Right ventricle myocardium inferior (tissue), 1 donor: Measurements from ENCODE around the gene KMT2B. TPM values are rescaled to one million over a fixed set of nuclear protein-coding genes. Genes with fewer than 3 reads are reported as not detected.
"Not testable (repeated sequence)": the region's sequence is repeated elsewhere in the genome, so short reads cannot be mapped to it uniquely, and the experiment has no call there.

Experiments
- ATAC-seq: fragments of 200-7000 bp; cut with Tn5 transposase; one replicate; pipeline ENCODE4 v1.9.1; 2020; ENCODE audit warnings: mild to moderate bottlenecking, moderate library complexity
- DNase-seq: peaks from one replicate; pipeline ENCODE4 v3.0.0; 2021; ENCODE audit errors: missing footprints
- intact Hi-C: fragments of 100-400 bp; cut with DNase I; formaldehyde crosslinking; loops from one replicate; pipeline ENCODE4 v1.11.0; 2022
- long read RNA-seq: library from polyadenylated mRNA; unstranded; transcript quantifications from one replicate; pipeline ENCODE4 v2.0.0, GENCODE V29; 2021
- total RNA-seq: library from RNA; stranded (reverse); fragmentation: NEBNext Ultra II Directional; extraction: Animal tissue kit (Norgen Biotek cat#: 25700); gene quantifications from one replicate; pipeline ENCODE4 v1.2.1, GENCODE V29; 2021
- donor health status: DM: no; HTN: yes; CAD: no; lungs with severe emphysema.

KMT2B gene
- total RNA-seq = 12.7 TPM
- long read RNA-seq, partial matches to known transcripts = 4 of 4 reads
- long read RNA-seq, other reads (novel, unspliced or antisense) = 0 of 4 reads

GRCh38 chr19:35717665-35718344 lies at the start of gene KMT2B:
Gene KMT2B, plus strand, starts transcription at chr19:35718003. Its CDS starts 16 bp downstream, at chr19:35718019.
- peak; percentile 82 for ATAC-seq
- no peak for DNase-seq
- intact Hi-C loops = loop anchor here (1.0 kb wide), 4 partner anchors 25 to 213 kb away; partner anchors contain the start of genes PSENEN and U2AF1L4

- intact Hi-C loops = no loop called here
- ATAC-seq (no peak), DNase-seq (no peak)
Measured at GRCh38 chr19:35669566-35669965, 48.2 kb upstream of the KMT2B start.

GRCh38 chr19:35669974-35670373 lies 47.8 kb upstream of the KMT2B start:
- ATAC-seq (no peak), DNase-seq (no peak)
- intact Hi-C loops = no loop called here

GRCh38 chr19:35670686-35671085 lies 47.1 kb upstream of the KMT2B start:
- no peak for ATAC-seq
- no peak for DNase-seq
- intact Hi-C loops = no loop called here

- intact Hi-C loops = no loop called here
- ATAC-seq (no peak), DNase-seq (no peak)
Measured at GRCh38 chr19:35671818-35672217, 46.0 kb upstream of the KMT2B start.

- no peak for DNase-seq
- intact Hi-C loops = no loop called here
- ATAC-seq = peak; percentile 68
Measured at GRCh38 chr19:35673121-35673804, 44.5 kb upstream of the KMT2B start.

GRCh38 chr19:35675589-35676140 lies 42.1 kb upstream of the KMT2B start:
- DNase-seq = no peak
- intact Hi-C loops = no loop called here
- ATAC-seq = no peak

GRCh38 chr19:35689836-35690235 lies 28.0 kb upstream of the KMT2B start:
- intact Hi-C loops = loop anchor here (5.0 kb wide), 1 partner anchor 132 kb away; no protein-coding TSS in a partner anchor
- ATAC-seq = no peak
- DNase-seq = no peak

- DNase-seq, ATAC-seq: not testable (repeated sequence)
- intact Hi-C loops = loop anchor here (5.0 kb wide), 1 partner anchor 131 kb away; no protein-coding TSS in a partner anchor
Measured at GRCh38 chr19:35691106-35691505, 26.7 kb upstream of the KMT2B start.

GRCh38 chr19:35692010-35692409 lies 25.8 kb upstream of the KMT2B start:
- no peak for ATAC-seq
- intact Hi-C loops = loop anchor here (5.0 kb wide), 1 partner anchor 130 kb away; no protein-coding TSS in a partner anchor

GRCh38 chr19:35693422-35693821 lies 24.4 kb upstream of the KMT2B start:
- ATAC-seq = peak; percentile 40
- no peak for DNase-seq
- intact Hi-C loops = loop anchor here (1.0 to 5.0 kb wide), 2 partner anchors 24 to 129 kb away; no protein-coding TSS in a partner anchor

More at GRCh38 chr19:35692010-35692409, 25.8 kb upstream of the KMT2B start:
- DNase-seq = no peak

- DNase-seq = peak; percentile 89
- intact Hi-C loops = loop anchor here (1.0 to 5.0 kb wide), 3 partner anchors 23 to 237 kb away; no protein-coding TSS in a partner anchor
- ATAC-seq = peak; percentile 99
Measured at GRCh38 chr19:35693835-35694599, 23.8 kb upstream of the KMT2B start.

- intact Hi-C loops = loop anchor here (2.0 kb wide), 1 partner anchor 235 kb away; no protein-coding TSS in a partner anchor
- ATAC-seq (no peak), DNase-seq (no peak)
Measured at GRCh38 chr19:35695895-35696422, 21.8 kb upstream of the KMT2B start.

GRCh38 chr19:35696835-35697234 lies 21.0 kb upstream of the KMT2B start:
- no peak for ATAC-seq
- no peak for DNase-seq
- intact Hi-C loops = no loop called here

- ATAC-seq (peak; percentile 99), DNase-seq (peak; percentile 97)
- intact Hi-C loops = loop anchor here (1.0 kb wide), 1 partner anchor 14 kb away; no protein-coding TSS in a partner anchor
Measured at GRCh38 chr19:35702223-35703012, 15.4 kb upstream of the KMT2B start.

- DNase-seq = no peak
- no peak for ATAC-seq
- intact Hi-C loops = no loop called here
Measured at GRCh38 chr19:35703343-35703742, 14.5 kb upstream of the KMT2B start.

- no peak for ATAC-seq
- intact Hi-C loops = no loop called here
- no peak for DNase-seq
Measured at GRCh38 chr19:35704218-35704617, 13.6 kb upstream of the KMT2B start, which contains the start of gene ZBTB32. Gene ZBTB32, plus strand, starts transcription at chr19:35704558. Its CDS starts 10,069 bp downstream, at chr19:35714627.
